GM18507 (cell line): ENCODE results near the gene TMEM131.
"Not testable (repeated sequence)": the region's sequence is repeated elsewhere in the genome, so short reads cannot be mapped to it uniquely, and the experiment has no call there.

ENCODE experiments used
- DNase-seq: peaks from one replicate; pipeline ENCODE4 v3.0.0; 2011; ENCODE audit warnings: low read depth; ENCODE audit not compliant: insufficient read length; ENCODE audit errors: extremely low spot score
- FAIRE-seq: peaks from 2 replicates; lab custom pipeline; 2011; peaks lifted over from hg19 to GRCh38; lab: Jason Lieb, UNC

TMEM131 gene

DNA sequence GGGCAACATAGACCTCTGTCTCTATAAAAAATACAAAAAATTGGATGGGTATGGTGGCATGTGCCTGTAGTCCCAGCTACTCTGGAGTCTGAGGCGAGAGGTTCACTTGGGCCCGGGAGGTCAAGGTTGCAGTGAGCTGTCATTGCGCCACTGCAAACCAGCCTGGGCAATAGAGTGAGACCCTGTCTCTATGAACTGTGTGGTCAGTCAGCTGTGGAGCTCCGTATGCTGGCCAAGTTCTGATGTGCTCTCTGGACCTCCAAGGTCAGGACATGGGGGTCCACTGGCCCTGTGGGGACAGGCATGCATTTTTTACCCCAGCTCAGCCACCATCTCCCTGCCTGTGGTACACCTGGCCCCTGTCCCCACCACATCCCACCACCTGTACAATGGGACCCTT is 71.6 kb downstream of the TMEM131 start:
- FAIRE-seq (no peak), DNase-seq (no peak)

DNA sequence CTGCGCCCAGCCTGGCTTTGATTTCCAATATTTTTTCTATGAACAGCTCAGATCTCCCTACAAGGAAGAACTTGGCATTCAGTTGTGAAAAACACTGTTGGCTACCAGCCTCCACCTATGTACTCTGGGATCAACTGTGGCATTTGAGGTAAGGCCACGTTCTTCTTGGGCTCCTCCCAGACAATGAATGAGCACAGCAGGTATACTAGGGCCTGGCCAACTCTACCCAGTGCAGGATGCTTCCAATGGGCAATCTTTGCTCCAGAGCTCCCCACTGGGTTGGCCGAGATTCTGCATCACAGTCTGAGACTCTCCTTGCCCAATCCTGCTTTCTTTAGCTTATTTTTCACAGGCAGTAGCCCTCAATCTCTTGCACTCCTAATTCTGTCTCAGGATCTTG is 75.9 kb downstream of the TMEM131 start:
- FAIRE-seq = no peak

DNA sequence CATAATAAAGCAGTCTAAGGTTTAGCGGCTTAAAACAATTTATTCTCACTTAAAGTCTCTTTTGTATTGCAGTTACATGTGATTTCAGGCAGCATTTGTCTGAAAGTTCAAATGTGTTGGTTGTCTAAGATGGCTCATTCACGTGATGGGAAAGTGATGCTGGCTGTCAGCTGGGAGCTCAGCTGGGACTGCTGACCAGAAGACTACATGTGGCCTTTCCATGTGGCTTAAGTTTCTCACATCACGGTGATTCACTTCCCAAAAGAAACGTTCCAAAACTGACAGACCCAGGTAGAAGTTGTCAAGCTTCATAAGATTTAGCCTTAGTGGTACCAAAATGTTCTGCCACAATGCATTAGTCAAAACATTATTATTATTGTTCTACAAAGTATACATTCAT is 76.9 kb downstream of the TMEM131 start:
- FAIRE-seq (no peak), DNase-seq (no peak)

More for the DNA sequence above, 75.9 kb downstream of the TMEM131 start:
- DNase-seq = no peak

DNA sequence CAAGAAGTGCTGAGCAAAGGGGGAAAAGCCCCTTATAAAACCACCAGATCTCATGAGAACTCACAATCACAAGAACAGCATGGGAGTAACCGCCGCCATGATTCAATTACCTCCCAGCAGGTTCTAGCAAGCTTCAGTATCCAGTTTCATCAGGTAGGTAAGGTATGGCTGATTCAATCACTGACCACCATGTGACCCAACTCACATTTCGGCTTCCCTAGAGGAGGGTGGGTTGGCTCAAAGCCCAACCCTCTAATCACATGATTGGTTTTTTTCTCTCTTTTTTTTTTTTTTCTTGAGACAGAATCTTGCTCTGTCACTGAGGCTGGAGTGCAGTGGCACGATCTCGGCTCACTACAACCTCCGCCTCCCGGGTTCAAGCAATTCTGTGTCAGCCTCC is 78.1 kb downstream of the TMEM131 start:
- FAIRE-seq, DNase-seq: not testable (repeated sequence)

DNA sequence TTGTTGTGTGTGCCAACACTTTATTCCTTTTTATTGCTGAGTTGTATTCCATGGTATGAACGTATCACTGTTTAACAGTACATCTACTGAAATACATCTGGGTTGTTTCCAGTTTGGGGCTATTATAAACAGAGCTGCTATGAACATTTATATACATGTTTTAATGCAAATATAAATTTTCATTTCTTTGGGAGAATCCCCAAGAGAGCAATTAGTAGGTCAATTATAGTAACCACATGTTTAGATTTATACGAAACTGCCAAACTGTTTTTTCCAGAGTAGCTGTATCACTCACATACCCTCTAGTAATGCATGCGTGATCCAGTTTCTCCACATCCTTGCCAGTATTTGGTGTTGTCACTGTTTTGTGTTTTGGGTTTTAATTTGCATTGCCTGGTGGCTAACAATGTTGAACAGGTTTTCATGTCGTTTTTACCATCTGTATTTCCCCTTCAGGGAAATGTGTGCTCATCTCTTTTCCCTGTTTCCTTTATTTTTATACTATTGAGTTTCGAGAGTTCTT is 81.0 kb downstream of the TMEM131 start:
- no peak for FAIRE-seq
- no peak for DNase-seq

DNA sequence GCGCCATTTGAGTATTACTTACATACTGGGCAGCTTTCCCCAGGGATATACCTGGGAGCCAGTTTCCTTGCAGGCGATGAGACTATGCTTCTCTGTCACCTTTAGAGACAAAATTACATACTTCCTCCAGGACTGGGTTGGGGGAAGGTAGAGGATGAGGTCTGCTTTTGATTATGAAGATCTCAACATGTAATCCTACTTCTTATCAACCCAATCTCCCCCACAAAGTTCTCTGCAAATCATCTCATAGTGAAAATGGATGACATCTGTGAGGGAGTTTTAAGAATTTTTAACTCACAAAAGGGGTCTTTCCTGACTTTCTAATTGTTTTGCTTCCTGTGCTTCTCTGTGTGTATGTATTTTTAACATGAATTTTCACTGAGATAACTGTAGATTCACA is 81.9 kb downstream of the TMEM131 start:
- FAIRE-seq (no peak), DNase-seq (no peak)

DNA sequence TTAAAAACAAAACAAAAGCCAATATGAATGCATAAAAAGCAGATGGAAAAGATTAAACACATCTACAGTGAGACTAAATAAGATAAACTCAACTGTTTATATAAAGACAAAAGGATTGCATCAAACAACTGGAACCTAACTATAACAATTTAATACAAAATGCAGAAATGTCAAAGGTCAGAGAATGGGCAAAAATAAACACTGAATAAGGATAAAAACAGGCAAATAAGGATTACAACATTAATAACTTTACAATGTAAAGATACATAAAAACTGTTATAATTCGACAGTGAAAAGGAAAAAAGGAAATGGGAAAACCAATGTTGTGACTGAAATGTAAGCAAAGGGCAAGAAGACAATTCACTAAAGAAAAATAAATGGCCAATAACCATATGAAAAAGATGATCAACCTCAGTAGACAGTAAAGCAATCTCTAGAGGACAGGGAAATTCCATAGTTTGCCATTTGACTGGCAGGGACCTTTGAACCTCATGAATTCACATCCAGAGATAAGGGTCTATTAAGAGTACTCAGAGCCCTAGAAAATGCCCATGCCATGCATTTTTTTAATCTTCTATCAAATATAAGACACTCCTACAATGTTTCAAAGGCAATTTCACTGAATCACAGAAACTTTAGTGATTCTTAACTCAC is 83.7 kb downstream of the TMEM131 start:
- FAIRE-seq = peak; percentile 54

DNA sequence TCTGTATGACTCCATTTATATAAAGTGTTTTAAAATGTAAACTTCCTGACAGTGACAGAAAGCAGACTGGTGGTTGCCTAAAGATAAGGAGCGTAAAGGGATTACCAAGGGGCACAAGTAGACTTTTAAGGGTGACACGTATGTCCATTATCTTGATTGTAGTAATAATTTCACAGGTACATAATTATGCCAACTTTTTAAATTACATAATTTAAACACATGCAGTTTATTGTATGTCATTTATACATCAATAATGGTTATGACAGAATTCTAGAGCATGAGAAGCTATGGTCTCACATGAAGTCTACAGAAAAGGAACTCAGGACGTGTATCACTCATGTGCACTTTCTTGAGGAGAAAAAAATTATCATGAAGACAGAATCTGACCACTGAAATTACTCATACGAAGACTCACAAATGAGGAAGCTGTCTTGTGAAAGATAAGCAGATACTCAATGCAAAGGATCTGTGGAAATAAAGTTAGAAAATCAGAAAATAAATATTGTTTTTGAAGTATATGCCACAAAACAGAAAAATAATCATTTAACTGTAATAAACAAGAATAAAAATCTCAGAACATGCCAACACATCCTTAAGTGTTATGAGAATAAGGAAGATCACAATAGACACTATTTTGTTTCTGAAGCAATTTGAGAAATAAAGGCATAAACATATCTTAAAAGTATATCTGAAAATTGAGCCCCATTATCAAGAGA is 84.4 kb downstream of the TMEM131 start:
- peak; percentile 74 for FAIRE-seq
- DNase-seq = no peak

More for the DNA sequence above, 83.7 kb downstream of the TMEM131 start:
- DNase-seq = no peak

DNA sequence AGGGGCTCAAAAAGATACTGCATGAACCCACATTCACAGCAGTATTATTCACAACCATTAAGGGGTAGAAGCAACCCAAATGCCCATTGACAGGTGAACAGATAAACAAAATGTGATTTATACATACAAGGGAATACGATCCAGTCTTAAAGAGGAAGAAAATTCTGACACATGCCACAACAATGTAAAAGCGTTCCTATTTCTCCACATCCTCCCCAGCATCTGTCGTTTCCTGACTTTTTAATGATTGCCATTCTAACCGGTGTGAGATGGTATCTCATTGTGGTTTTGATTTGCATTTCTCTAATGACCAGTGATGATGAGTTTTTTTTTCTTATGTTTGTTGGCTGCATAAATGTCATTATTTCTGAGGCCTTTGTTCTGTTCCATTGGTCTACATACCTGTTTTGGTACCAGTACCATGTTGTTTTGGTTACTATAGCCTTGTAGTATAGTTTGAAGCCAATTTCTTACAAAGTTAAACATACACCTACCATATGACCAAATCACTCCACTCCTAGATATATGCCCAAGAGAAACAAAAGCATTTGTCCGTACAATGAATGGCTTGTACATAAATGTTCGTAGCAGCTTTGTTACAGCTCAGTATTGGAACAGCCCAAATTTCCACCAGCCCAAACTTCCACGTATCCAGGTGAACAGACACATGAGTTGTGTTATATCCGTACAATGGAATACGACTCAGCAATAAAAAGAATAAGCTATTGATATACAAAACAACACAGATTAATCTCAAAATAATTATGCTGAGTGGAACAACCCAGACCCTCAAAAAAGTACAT is 85.1 kb downstream of the TMEM131 start:
- no peak for DNase-seq
- FAIRE-seq = peak; percentile 63

DNA sequence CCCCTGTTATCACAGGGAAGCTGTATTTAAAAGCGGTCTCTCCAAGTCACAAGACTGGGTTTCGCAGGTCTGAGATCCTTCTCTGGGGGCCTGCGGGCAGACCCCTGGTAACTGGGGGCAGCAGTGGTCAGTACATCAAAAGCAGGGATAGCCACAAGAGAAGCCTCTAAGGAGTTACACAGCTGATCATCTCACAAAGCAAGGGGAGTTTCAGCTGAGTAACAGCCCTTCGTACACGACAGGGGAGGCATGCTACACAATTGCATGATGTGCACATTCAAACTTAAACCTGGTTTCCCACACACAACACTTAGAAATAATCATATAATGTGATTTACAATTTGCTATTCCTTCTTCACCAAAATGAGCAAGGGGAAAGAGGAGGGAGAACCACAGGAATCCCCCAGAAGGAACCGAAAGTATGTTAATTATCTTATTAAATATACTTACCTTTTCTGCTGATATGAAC is 87.5 kb downstream of the TMEM131 start:
- DNase-seq (no peak), FAIRE-seq (peak; percentile 81)

DNA sequence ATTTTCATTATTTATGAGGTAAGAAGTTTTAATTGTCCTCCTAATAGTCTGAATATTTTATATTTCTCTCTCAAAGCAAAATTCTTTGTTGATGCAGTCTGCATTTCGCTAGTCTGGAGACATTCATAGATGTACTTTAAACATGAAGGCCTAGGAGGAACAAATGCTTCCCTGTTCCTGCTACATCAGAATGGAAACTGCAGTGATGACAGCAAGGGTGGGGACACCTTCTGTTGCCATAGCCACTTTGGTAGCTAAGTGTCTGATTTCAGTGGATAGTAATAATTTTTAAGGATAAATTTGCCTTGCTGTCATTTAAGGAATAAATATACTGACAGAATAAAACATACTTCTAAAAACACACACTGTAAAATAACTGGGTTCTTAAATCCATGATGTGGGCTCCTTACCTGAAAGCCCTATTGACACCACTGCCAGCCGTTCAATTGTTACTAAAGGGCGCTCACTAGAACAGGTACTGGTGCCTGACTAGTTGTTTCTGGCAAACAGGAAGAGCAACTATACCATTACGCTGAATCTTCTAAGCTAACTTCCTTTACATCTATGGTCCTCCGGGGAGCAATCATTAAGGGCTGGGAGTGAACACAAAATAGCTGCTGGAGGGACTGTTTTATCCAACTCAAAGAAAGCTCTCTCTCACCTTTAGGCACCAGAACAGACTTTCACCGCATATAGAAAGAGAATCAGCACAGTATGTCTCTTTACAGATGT is 88.2 kb downstream of the TMEM131 start:
- FAIRE-seq = peak; percentile 63
- no peak for DNase-seq

DNA sequence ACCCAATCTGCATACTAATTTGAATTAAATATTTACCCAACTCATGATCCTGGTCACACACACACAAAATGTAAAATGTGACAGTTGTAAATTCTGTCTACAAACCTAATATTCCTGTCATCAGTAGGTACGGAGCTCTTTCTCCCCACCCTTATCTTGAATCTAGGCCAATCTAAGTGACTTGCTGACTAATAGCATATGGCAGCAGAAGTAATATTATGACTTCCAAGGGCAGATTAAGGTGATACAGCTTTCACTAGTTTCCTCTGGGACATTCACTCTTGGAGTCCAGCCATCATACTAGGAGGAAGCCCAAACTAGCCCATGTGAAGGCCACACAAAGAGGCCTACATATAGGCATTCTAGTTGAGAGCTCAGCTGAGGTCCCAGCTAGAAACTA is 89.4 kb downstream of the TMEM131 start:
- DNase-seq (no peak), FAIRE-seq (no peak)

DNA sequence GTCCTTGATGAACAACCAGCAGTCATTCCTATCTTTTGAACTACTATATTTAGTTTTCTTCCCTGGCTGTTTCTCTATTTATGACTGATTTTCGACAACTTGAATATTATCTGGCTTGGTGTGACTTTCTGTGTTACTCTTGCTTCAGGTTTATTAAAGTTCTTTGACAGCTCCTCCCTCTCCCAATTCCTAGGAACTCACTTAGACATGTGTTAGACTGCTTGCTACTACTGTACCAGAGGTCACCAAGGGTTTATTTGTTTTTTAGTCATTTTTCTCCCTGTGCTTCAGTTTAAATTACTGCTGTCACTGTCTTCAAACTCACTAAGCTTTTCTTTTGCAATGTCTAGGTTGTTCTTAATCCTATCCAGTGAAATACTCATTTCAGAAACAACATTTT is 90.5 kb downstream of the TMEM131 start:
- no peak for FAIRE-seq
- DNase-seq = no peak

DNA sequence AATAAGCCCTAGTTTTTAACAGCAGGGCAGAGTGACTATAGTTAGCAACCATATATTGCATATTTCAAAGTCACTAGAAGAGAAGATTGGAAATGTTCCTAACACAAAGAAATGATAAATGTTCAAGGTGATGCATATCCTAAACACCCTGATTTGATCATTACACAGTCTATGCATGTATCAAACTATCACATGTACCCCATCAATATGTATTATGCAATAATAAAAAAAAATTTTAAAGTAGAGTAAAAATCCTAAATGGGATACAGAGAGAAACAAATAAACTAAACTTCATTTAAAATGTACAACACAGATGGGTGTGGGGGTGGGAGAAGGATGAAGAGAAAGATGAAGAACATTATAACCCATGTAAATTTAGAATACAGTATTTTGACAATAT is 93.9 kb downstream of the TMEM131 start:
- DNase-seq (no peak), FAIRE-seq (no peak)

DNA sequence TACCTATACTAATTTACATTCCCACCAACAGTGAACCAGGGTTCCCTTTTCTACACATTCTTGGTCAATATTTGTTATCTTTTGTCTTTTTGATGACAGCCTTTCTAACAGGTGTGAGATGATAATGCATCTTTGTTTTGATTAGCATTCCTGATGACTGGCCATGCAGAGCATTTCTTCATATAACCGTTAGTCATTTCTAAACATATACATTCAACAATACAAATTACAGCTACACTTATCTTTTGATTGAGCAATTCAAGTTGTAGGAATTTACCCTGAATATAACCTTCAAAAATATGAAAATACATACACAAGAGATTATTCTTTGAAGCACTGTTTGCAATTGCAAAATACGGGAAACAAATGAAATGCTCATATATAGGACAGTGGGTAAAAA is 94.9 kb downstream of the TMEM131 start:
- DNase-seq = no peak
- no peak for FAIRE-seq

DNA sequence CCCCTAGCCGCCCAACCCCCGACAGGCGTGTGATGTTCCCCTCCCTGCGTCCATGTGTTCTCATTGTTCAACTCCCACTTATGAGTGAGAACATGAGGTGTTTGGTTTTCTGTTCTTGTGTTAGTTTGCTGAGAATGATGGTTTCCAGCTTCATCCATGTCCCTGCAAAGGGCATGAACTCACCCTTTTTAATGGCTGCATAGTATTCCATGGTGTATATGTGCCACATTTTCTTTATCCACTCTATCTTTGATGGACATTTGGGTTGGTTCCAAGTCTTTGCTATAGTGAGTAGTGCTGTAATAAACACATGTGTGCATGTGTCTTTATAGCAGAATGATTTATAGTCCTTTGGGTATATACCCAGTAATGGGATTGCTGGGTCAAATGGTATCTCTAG is 102.7 kb downstream of the TMEM131 start:
- FAIRE-seq = not testable (repeated sequence)

DNA sequence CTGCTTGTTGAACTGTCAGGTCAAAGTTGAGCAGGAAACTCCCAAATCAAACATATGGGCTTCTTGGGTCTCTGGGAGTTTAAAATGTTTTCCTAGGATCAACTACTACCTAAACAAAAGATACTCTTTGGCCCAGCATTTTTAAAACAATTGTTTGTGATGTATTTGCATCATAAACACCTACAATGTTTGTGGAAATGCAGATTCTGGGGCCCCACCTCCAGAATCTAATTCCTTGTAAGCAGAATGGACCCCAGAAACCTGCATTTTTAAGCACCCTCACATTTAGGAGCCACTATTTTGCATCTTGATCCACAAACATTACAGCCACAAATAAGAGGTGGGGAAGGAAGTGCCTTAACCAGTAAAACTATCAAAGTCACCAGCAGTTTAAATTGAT is 104.1 kb downstream of the TMEM131 start:
- no peak for FAIRE-seq
- no peak for DNase-seq

More for the DNA sequence above, 102.7 kb downstream of the TMEM131 start:
- DNase-seq = not testable (repeated sequence)

DNA sequence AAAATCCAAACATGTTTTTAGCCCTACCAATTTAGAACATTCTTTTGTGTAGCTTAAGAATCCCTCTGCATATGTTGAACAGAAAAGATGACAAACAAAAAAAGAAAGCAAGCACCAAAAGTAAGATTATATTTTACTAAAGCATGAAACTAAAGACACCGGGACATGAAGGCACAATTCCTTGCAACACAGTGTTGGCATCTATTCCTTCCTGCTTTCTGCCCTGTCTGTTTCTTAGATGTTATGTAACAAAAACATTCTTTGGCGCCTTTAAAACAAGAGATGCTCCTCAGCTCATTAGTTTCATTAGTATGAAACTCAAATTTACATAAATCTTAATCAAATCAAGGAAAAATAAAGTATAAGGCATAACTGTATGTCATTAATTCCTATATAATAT is 106.6 kb downstream of the TMEM131 start:
- no peak for DNase-seq
- no peak for FAIRE-seq

DNA sequence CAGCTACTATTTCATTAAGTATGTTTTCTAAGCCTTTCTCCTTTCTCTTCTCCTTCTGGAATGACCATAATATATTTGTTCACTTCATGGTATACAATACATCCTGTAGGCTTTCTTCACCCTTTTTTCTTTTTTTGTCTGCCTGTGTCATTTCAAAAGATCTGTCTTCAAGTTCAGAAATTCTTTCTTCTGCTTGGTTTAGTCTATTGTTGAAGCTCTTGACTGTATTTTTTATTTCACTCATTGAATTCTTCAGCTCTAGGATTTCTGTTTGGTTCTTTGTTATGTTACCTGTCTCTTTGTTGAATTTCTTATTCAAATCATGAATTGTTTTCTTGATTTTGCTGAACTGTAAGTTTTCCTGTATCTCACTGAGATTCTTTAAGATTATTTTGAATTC is 109.9 kb downstream of the TMEM131 start:
- FAIRE-seq = no peak
- no peak for DNase-seq
